GM20000 (cell line): Measurements from ENCODE around the gene P3H1.
A peak's percentile ranks its signal among the peaks of the same experiment; 100 is the strongest.

Experiments used
- DNase-seq: peaks from one replicate; pipeline ENCODE4 v3.0.0; 2012; ENCODE audit warnings: low spot score
- CTCF ChIP-seq: IDR thresholded peaks from 2 replicates; pipeline ENCODE4 v1.5.1; 2012; ENCODE audit warnings: mild to moderate bottlenecking, control low read depth; ENCODE audit errors: extremely low read depth, missing control alignments

Gene P3H1

DNA sequence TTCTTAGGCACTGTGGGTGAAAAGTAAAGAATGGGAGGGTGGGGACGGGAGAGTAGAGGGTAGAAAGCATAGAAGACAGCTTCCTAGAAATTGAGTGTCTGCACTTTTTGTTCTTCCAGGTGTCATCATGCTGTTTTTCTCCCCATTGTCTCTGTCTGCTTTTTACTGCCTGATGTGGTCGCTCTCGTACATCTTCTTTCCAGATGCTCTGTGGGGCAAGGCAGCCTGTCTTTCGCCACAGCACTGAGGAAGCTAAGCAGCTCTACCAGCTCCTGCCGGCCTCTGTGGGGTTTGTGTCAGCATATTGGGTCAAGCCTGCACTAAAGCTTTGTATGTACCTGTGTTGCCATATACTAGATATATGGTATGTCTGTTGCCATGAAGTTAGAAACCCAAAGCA lies 31.2 kb upstream of the P3H1 start:
- TF ChIP-seq CTCF, result no peak
- DNase-seq, result no peak

- no peak for DNase-seq
- no peak for TF ChIP-seq CTCF
Measured at GRCh38 chr1:42797414-42797813, 30.6 kb upstream of the P3H1 start.

DNA sequence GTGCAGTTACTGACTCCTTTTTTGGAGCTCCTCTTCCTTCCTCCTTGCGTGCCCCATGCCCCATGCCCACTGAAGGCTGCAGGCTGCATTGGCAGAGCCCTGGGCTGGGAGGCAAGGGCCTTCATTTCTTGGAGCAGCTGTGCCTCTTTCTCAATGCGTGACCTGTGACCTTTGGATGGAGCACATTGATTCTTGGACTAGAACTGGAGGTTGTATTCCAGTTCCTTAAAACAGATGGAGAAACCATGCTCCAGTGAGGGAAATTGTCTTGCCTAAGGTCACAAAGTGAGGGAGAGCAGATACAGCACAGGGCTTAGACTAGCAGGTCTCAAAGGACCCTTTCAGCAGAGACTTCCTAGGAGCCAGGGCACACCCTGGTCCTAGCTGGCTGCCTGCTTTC lies 27.0 kb upstream of the P3H1 start:
- TF ChIP-seq CTCF, result no peak
- DNase-seq, result no peak

GRCh38 chr1:42788021-42788420 lies 21.2 kb upstream of the P3H1 start:
- DNase-seq, result no peak
- TF ChIP-seq CTCF, result no peak

GRCh38 chr1:42786097-42786496 lies 19.3 kb upstream of the P3H1 start:
- DNase-seq, result no peak
- no peak for TF ChIP-seq CTCF

DNA sequence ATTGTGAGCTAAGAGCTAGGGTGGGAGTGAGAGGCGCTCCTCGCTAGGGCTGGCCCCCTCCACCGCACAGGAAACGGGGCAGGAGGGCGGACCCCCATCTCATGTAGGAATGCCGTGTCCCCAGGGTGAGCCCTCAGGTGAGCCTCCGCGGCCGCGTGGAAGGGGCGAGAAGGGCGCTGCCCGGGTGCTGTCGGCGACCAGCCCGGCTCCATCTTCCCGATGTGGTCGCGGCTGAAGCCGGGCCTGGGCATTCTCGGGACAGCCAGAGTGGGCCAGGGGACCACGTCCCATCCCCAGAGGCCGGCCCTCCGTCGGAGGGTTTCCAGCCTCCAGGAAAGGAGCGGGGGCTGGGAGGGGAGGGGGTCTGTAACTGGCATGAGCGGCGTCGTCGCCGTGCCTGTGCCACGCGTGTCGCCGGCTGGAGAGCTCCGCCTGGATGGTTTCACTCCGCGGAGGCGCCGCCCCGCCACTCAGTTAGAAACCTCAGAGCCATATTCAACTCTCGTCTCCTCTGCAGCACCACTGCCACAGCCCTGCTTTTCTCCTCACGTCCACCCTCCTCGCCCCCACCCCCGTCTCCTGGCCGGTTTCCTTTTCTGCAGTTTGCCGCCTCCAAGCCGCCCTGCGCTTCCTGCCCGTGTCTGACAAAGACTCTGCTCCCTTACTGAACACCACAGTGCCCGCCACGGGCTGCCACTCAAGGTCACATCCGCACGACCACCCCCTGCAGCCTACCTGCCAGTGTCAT lies 18.3 kb upstream of the P3H1 start, which contains the start of gene TMEM269:
Gene TMEM269 (plus strand): TSS at position 46 of the 748 bp plus-strand sequence. CDS start 4,903 bp downstream, outside the sequence.
- TF ChIP-seq CTCF, result no peak

GRCh38 chr1:42784547-42784945 lies 17.7 kb upstream of the P3H1 start:
- no peak for DNase-seq
- TF ChIP-seq CTCF, result no peak

More for the DNA sequence above, 18.3 kb upstream of the P3H1 start, which contains the start of gene TMEM269:
- DNase-seq, result peak; percentile 65
